ENCODE measurements around the gene CD248.

GRCh38 chr11:66309475-66309874, 7.4 kb downstream of the CD248 start:
- TF ChIP-seq, protein P1, sequence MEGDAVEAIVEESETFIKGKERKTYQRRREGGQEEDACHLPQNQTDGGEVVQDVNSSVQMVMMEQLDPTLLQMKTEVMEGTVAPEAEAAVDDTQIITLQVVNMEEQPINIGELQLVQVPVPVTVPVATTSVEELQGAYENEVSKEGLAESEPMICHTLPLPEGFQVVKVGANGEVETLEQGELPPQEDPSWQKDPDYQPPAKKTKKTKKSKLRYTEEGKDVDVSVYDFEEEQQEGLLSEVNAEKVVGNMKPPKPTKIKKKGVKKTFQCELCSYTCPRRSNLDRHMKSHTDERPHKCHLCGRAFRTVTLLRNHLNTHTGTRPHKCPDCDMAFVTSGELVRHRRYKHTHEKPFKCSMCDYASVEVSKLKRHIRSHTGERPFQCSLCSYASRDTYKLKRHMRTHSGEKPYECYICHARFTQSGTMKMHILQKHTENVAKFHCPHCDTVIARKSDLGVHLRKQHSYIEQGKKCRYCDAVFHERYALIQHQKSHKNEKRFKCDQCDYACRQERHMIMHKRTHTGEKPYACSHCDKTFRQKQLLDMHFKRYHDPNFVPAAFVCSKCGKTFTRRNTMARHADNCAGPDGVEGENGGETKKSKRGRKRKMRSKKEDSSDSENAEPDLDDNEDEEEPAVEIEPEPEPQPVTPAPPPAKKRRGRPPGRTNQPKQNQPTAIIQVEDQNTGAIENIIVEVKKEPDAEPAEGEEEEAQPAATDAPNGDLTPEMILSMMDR (conservative IDR thresholded peaks at IDR 0.05): no peak
- no peak for TF ChIP-seq EZH2 (IDR thresholded peaks at IDR 0.05; ENCODE audit: low read depth)
